Duodenal mucosa (tissue), 2 donors: Measurements from ENCODE around the gene A4GALT.
A peak's percentile ranks its signal among the peaks of the same experiment; 100 is the strongest.
"Not testable (repeated sequence)": the region's sequence is repeated elsewhere in the genome, so short reads cannot be mapped to it uniquely, and the experiment has no call there.

Source experiments
- H3K27ac ChIP-seq: one replicate; pipeline ENCODE4 v1.7.0; 2013; ENCODE audit warnings: low read depth, low read length
- H3K27me3 ChIP-seq, 2 donors: one replicate each; pipeline ENCODE4 v1.7.0; 2013; ENCODE audit warnings: low read length in 2 of 2, control low read depth in 1 of 2; ENCODE audit not compliant: insufficient read depth in 2 of 2, control insufficient read depth in 1 of 2
- H3K36me3 ChIP-seq, 2 donors: one replicate each; pipeline ENCODE4 v1.7.0; 2013; ENCODE audit warnings: low read length in 2 of 2, control low read depth in 1 of 2; ENCODE audit not compliant: insufficient read depth in 2 of 2, control insufficient read depth in 1 of 2
- H3K4me1 ChIP-seq, 2 donors: one replicate each; pipeline ENCODE4 v1.7.0; 2013; ENCODE audit warnings: low read length in 2 of 2, control low read depth in 1 of 2; ENCODE audit not compliant: insufficient read depth in 2 of 2, control insufficient read depth in 1 of 2
- H3K4me3 ChIP-seq, 2 donors: one replicate each; pipeline ENCODE4 v1.7.0; 2013; ENCODE audit warnings: low read length in 2 of 2, low read depth in 1 of 2
- H3K9ac ChIP-seq, 2 donors: one replicate each; pipeline ENCODE4 v1.7.0; 2013; ENCODE audit warnings: low read length in 2 of 2, low read depth in 1 of 2
- H3K9me3 ChIP-seq, 2 donors: one replicate each; pipeline ENCODE4 v1.7.0; 2013; ENCODE audit warnings: low read length in 2 of 2, control low read depth in 1 of 2; ENCODE audit not compliant: control insufficient read depth in 1 of 2

The A4GALT gene

DNA sequence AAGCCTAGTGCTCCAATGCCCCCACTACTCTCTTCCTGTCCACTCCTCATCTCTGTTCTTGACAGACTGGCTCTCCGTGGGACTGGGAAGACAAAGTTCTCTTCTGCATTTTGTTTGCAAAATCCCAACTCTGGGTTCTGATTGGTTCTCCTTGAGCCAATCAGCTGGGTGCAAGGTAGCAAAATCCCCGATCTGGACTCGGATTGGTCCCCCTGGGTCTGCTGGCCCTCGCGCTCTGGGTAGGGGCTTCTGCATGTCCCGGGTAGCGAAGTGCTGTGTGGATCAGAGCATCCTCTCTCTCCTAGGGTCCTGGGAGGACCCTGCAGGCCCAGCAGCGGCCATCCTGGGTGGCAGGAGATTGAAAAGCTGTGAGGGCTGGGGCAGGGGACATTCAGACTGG lies 22.3 kb upstream of the A4GALT start:
- Histone ChIP-seq H3K4me1 (no peaks in the 10 kb centered on the region), H3K36me3 (no peaks in the 10 kb centered on the region), H3K9ac (no peak overlapping the region), H3K9me3 (no peaks in the 10 kb centered on the region), H3K27me3 (no peaks in the 10 kb centered on the region), H3K27ac (no peak overlapping the region), H3K4me3 (no peak overlapping the region)

DNA sequence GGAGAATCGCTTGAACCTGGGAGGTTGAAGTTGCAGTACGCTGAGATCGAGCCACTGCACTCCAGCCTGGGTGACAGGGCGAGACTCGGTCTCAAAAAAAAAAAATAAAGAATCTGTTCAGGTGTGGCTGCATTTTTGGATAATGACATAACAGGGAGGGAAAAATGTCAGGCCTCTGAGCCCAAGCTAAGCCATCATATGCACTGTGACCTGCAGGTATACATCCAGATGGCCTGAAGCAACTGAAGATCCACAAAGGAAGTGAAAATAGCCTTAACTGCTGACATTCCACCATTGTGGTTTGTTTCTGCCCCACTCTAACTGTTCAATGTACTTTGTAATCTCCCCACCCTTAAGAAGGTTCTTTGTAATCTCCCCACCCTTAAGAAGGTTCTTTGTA lies 19.6 kb upstream of the A4GALT start:
- H3K4me3 ChIP-seq, H3K27ac ChIP-seq, H3K36me3 ChIP-seq, H3K9me3 ChIP-seq, H3K27me3 ChIP-seq, H3K4me1 ChIP-seq, H3K9ac ChIP-seq: not testable (repeated sequence)

DNA sequence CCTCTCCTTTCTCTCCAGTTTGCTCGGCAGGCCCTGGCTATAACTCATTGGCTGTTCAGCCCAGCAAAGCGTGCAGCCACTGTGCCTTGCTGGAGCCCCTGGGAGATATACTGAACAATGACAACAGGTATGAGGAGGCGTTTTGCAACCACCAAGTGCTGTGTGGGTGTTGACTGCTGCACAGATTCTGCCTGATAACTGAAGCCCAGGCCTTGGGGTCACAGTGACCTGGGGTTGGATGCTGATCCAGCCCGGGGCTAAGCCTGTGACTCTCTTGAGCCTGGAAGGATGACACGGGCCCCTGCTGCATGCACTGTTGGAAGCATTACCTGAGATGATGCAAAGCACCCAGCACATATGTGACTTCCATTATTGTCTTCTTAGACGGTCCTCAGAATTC lies 13.7 kb upstream of the A4GALT start:
- no peak overlapping the region for H3K27ac ChIP-seq
- no peaks in the 10 kb centered on the region for H3K27me3 ChIP-seq
- H3K36me3 ChIP-seq: no peaks in the 10 kb centered on the region
- H3K9ac ChIP-seq: no peak overlapping the region
- no peak overlapping the region for H3K4me3 ChIP-seq
- no peaks in the 10 kb centered on the region for H3K9me3 ChIP-seq
- no peaks in the 10 kb centered on the region for H3K4me1 ChIP-seq

DNA sequence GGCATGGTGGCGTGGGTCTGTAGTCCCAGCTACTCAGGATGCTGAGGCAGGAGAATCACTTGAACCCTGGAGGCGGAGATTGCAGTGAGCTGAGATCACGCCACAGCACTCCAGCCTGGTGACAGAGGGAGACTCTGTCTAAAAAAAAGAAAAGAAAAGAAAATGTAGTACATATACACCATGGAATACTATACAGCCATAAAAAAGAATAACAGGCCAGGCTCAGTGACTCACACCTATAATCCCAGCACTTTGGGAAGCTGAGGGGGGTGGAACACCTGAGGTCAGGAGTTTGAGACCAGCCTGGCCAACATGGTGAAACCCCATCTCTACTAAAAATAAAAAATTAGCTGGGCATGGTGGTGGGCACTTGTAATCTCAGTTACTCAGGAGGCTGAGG lies 12.7 kb upstream of the A4GALT start:
- H3K9ac ChIP-seq, H3K36me3 ChIP-seq, H3K9me3 ChIP-seq, H3K4me1 ChIP-seq, H3K27ac ChIP-seq, H3K27me3 ChIP-seq, H3K4me3 ChIP-seq: not testable (repeated sequence)

DNA sequence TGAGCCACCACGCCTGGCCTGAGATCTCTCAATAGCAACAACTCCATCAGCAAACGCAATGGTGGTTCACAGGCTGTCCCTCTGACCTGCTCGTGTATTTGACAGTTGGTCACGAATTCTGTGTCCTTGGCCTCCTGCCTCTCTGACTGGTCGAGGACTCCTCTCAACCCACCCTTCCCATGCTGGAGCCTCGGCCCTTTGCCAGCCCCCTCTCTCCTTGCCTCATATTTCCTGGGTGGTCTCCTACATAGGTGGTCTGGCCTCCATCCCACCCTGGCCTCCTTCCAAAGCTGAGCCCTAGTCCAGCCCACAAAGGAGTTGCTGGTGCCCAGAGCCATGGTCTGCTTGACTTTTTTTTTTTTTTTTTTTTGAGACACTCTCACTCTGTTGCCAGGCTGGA lies 11.4 kb upstream of the A4GALT start:
- H3K9me3 ChIP-seq: no peaks in the 10 kb centered on the region
- H3K27ac ChIP-seq: no peak overlapping the region
- H3K4me3 ChIP-seq: no peak overlapping the region
- no peaks in the 10 kb centered on the region for H3K27me3 ChIP-seq
- H3K36me3 ChIP-seq: no peaks in the 10 kb centered on the region
- H3K9ac ChIP-seq: no peak overlapping the region
- H3K4me1 ChIP-seq: no peaks in the 10 kb centered on the region

DNA sequence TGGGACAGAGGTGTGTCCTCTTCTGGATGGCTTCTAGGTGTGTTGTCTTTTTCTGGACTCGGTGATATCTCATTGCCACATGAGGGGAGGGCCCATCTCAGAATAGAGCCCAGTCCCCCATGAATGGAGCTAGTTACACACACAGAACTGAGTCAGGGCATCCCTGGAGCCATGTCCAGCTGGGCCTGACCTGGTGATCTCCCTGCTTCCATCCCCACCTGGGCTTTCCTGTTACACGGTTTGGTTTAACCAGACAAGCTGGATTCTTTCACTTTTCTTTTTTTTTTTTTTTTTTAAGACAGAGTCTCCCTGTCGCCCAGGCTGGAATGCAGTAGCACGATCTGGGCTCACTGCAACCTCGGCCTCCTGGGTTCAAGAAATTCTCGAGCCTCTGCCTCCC lies 6.1 kb upstream of the A4GALT start:
- Histone ChIP-seq H3K9me3 (no peaks in the 10 kb centered on the region), H3K4me3 (no peak overlapping the region), H3K4me1 (no peaks in the 10 kb centered on the region), H3K36me3 (no peaks in the 10 kb centered on the region), H3K27me3 (peaks cover 6% of the 10 kb centered on the region in 2 donors), H3K27ac (no peak overlapping the region), H3K9ac (no peak overlapping the region)

DNA sequence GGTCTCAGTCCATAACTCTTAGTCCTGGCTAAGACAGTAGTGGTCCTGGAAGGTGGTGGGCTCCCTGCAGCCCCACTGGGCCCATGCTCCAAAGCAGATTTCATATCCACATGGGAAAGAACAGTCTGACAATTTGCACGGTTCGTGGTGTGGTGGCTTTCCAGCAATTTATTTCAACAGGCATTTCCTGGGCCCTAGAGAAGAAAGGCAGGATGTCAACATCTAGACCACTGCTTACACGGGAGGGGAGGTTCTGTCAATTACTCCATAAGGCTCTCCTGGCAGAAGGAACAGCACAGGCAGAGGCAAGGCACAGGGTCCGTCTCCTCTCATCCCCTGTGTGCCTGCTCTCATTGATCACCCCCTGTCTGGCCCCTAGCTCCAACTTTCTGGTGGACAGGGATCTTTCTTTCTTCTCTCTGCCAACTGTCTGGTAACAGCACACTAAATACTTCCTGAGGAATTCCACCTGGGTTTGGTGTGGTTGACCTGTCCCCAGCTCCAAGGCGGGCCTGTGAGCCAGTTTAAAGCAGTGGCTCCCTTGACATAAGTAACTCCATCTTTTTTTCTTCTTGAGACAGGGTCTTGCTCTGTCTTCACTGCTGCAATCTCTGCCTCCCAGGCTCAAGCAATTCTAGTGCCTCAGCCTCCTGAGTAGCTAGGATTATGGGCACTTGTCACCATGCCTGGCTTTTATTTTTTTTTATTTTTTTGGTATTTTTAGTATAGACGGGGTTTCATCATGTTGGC lies 5.1 kb upstream of the A4GALT start:
- H3K27me3 ChIP-seq: peaks cover 14 to 15% of the 10 kb centered on the region in 2 donors
- H3K36me3 ChIP-seq: no peaks in the 10 kb centered on the region
- H3K27ac ChIP-seq: no peak overlapping the region
- H3K9me3 ChIP-seq: no peaks in the 10 kb centered on the region
- no peak overlapping the region for H3K9ac ChIP-seq
- peaks cover 0 to 3% of the 10 kb centered on the region in 2 donors for H3K4me1 ChIP-seq
- no peak overlapping the region for H3K4me3 ChIP-seq

DNA sequence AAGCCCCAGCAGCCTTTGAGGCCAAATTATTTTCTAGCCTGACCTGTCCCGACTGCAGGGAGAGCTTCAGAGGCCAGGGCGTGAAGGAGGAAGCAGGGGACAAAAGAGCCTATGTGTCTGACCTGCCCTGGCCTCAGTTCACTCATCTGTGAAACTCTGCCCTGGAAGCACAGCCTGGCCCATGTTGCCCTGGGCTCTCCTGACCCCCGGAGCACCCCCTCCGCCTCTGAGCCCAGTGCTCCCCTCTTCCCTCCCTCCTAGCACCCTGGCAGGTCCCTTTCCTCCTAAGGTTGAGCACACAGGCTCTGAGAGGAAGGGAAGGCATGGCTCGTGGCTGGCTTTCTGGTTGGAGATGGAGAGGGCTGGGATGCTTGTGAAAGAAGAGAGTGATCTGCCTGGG lies 3.4 kb upstream of the A4GALT start:
- Histone ChIP-seq H3K27ac (no peak overlapping the region), H3K9me3 (no peaks in the 10 kb centered on the region), H3K4me3 (no peak overlapping the region), H3K4me1 (peaks cover 0 to 10% of the 10 kb centered on the region in 2 donors), H3K36me3 (no peaks in the 10 kb centered on the region), H3K27me3 (peaks cover 24 to 28% of the 10 kb centered on the region in 2 donors), H3K9ac (no peak overlapping the region)

DNA sequence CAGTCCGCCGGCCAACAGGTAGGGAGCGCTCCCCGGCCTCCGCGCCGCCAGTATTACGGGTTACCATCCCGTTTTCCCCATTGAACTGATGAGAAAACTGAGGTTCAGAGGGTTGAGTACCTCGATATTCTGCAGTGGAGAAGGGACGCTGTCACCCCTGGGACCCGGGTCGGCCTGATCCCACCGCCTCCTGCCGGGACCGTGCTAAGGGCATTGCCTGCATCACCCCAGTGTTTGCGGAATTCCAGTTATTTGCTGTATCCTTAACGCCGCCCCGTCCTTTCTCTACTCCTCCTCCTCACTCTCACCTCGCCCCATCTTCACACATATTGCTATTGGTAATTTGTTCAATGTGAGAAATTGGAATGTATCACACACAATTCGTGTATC lies 370 bp upstream of the A4GALT start:
- peak overlapping the region; percentile 48 to 57 for H3K4me3 ChIP-seq
- no peak overlapping the region for H3K27ac ChIP-seq

DNA sequence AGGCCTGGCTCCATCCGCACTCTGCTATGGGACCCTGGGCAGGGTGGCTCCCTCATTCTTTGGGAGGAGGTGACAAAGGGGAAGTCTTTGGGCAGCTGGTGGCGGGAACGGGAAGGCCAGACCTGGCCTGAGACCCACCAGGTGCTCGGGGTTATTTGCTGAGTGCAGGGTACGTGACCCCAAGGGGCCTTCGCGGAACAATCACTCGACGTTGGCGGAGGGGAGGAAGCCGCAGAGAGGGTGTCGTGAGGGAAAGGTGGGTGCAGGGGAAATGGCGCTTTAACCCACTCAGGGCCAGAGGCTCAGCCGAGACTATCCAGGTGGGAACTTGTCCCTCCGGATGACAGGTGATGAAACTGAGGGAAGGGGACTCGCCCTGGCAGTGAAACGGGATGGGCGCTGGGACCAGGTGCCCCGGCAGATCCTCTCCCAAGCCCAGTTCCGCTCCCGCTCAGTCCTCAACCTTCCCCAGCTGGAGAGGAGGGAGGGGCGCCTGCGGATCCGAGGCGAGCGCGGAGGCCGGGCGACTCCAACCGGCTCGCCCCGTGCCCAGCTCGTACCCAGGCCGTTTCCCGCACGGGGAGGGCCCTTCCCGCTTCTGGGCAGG lies 911 bp downstream of the A4GALT start:
- peak overlapping the region in 1 of 2 donors; percentile 33 for H3K9ac ChIP-seq

More for the DNA sequence above, 370 bp upstream of the A4GALT start:
- Histone ChIP-seq H3K9me3 (no peaks in the 10 kb centered on the region), H3K27me3 (peaks cover 31 to 36% of the 10 kb centered on the region in 2 donors), H3K4me1 (peaks cover 11 to 26% of the 10 kb centered on the region in 2 donors), H3K9ac (no peak overlapping the region), H3K36me3 (no peaks in the 10 kb centered on the region)

More for the DNA sequence above, 911 bp downstream of the A4GALT start:
- Histone ChIP-seq H3K9me3 (no peaks in the 10 kb centered on the region), H3K4me3 (peak overlapping the region; percentile 38 to 57), H3K36me3 (no peaks in the 10 kb centered on the region), H3K27ac (peak overlapping the region; percentile 20), H3K27me3 (peaks cover 31% of the 10 kb centered on the region in 2 donors), H3K4me1 (peaks cover 11 to 27% of the 10 kb centered on the region in 2 donors)
